GM23338 (cell line): ENCODE measurements around the gene STK17A.

Source experiments
- EZH2 ChIP-seq: fragments of 200-600 bp; sonication (generic); IDR thresholded peaks from one replicate; pipeline ENCODE4 v1.8.0; 2017; ENCODE audit warnings: antibody characterized with exemption, mild to moderate bottlenecking, low read depth; ENCODE audit not compliant: unreplicated experiment
- POLR2AphosphoS5 ChIP-seq: IDR thresholded peaks from 2 replicates; pipeline ENCODE4 v1.6.1; 2016; ENCODE audit warnings: antibody characterized with exemption, low read depth
- REST ChIP-seq: IDR thresholded peaks from one replicate; pipeline ENCODE4 v1.6.1; 2018; ENCODE audit warnings: antibody characterized with exemption; ENCODE audit not compliant: unreplicated experiment
- ZNF114 ChIP-seq: fragments of 250-450 bp; sonication (Bioruptor Pico); IDR thresholded peaks from 2 replicates; pipeline ENCODE4 v1.5.0; 2020; ENCODE audit warnings: mild to moderate bottlenecking, moderate library complexity
- TF ChIP-seq, protein P1 (sequence below), 2 experiments: fragments of 200-600 bp in 1 of 2; sonication (generic) in 1 of 2; conservative IDR thresholded peaks; 2 replicates each; pipeline versions ENCODE4 v1.5.1 to v1.6.1; 2016 to 2017; ENCODE audit warnings: antibody characterized with exemption in 2 of 2, low read depth in 2 of 2, mild to moderate bottlenecking in 2 of 2, moderate library complexity in 1 of 2

DNA sequence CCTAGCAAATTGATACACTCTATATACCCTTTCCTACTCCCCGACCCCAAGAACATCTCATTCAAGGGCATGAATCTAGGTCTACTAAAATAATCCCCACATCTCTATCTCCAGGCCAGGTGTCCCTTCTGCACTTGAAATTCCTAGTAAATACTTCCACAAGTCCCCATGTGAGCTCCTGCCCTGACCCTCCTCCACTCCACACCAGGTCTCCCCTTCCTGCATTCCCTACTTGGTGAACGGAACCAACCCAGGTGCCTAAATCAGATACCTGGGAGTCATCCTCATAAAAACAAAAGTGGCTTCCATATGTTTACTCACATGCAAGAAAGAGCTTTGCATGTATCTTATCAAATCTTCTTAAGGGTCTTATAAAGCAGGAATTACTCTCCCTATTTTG, 77.2 kb downstream of the STK17A start:
- no peak for TF ChIP-seq POLR2AphosphoS5
- no peak for TF ChIP-seq EZH2
- TF ChIP-seq REST = no peak
- TF ChIP-seq, protein P1, sequence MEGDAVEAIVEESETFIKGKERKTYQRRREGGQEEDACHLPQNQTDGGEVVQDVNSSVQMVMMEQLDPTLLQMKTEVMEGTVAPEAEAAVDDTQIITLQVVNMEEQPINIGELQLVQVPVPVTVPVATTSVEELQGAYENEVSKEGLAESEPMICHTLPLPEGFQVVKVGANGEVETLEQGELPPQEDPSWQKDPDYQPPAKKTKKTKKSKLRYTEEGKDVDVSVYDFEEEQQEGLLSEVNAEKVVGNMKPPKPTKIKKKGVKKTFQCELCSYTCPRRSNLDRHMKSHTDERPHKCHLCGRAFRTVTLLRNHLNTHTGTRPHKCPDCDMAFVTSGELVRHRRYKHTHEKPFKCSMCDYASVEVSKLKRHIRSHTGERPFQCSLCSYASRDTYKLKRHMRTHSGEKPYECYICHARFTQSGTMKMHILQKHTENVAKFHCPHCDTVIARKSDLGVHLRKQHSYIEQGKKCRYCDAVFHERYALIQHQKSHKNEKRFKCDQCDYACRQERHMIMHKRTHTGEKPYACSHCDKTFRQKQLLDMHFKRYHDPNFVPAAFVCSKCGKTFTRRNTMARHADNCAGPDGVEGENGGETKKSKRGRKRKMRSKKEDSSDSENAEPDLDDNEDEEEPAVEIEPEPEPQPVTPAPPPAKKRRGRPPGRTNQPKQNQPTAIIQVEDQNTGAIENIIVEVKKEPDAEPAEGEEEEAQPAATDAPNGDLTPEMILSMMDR (conservative IDR thresholded peaks at IDR 0.05; ENCODE audit: low read depth in 2 of 2) = no peak
- no peak for TF ChIP-seq ZNF114 (CRISPR knock-in tag)
